Breast epithelium (tissue), 3 donors: ENCODE measurements around the gene SH2B3.

Source experiments
- CTCF ChIP-seq, 3 donors: fragments of 450-650 bp; IDR thresholded peaks; one replicate each; pipeline ENCODE4 v1.5.1; 2016 to 2017; ENCODE audit warnings: antibody characterized with exemption in 3 of 3, mild to moderate bottlenecking in 3 of 3, moderate library complexity in 3 of 3
- POLR2A ChIP-seq: fragments of 450-650 bp; IDR thresholded peaks from one replicate; pipeline ENCODE4 v1.6.1; 2016; ENCODE audit warnings: antibody characterized with exemption, mild to moderate bottlenecking, moderate library complexity
- POLR2AphosphoS5 ChIP-seq, 3 donors: sonication (generic); formaldehyde crosslinking; IDR thresholded peaks; one replicate each; pipeline ENCODE4 v1.6.1; 2017; ENCODE audit warnings: antibody characterized with exemption in 3 of 3

GRCh38 chr12:111448846-111449790 is 43.4 kb downstream of the SH2B3 start:
- TF ChIP-seq POLR2A, result no peak
- TF ChIP-seq CTCF (IDR thresholded peaks at IDR 0.05), result no peak
- no peak for TF ChIP-seq POLR2AphosphoS5 (IDR thresholded peaks at IDR 0.05)
